Smooth muscle cell (in vitro differentiated cells): ENCODE measurements around the gene EMX1. TPM values are rescaled to one million over a fixed set of nuclear protein-coding genes. Genes with fewer than 3 reads are reported as not detected.

Experiments
- DNase-seq: peaks from one replicate; lab custom pipeline; 2025; ENCODE audit not compliant: unreplicated experiment; lab: John Stamatoyannopoulos, UW
- H2AFZ ChIP-seq: fragments of 200-600 bp; sonication (generic); 2 replicates; pipeline ENCODE4 v1.6.0; 2016; ENCODE audit warnings: antibody characterized with exemption, low read depth, mild to moderate bottlenecking
- H3F3A ChIP-seq: fragments of 200-600 bp; sonication (generic); 2 replicates; pipeline ENCODE4 v1.6.0; 2017; ENCODE audit warnings: antibody characterized with exemption, low read depth
- H3K27ac ChIP-seq: fragments of 200-600 bp; sonication (generic); 2 replicates; pipeline ENCODE4 v1.5.1; 2016; ENCODE audit warnings: low read depth, mild to moderate bottlenecking
- H3K27me3 ChIP-seq: fragments of 200-600 bp; sonication (generic); 2 replicates; pipeline ENCODE4 v1.6.1; 2016; ENCODE audit warnings: low read depth, mild to moderate bottlenecking
- H3K36me3 ChIP-seq: fragments of 200-600 bp; sonication (generic); 2 replicates; pipeline ENCODE4 v1.5.1; 2016; ENCODE audit warnings: low read depth
- H3K4me1 ChIP-seq: fragments of 200-600 bp; sonication (generic); 2 replicates; pipeline ENCODE4 v1.5.1; 2016; ENCODE audit warnings: low read depth
- H3K4me2 ChIP-seq: fragments of 200-600 bp; sonication (generic); 2 replicates; pipeline ENCODE4 v1.6.0; 2016; ENCODE audit warnings: mild to moderate bottlenecking
- H3K4me3 ChIP-seq: fragments of 200-600 bp; sonication (generic); 2 replicates; pipeline ENCODE4 v1.5.1; 2016; ENCODE audit warnings: mild to moderate bottlenecking
- H3K79me2 ChIP-seq: fragments of 200-600 bp; sonication (generic); 2 replicates; pipeline ENCODE4 v1.6.0; 2016; ENCODE audit warnings: low read depth, mild to moderate bottlenecking
- H3K9ac ChIP-seq: fragments of 200-600 bp; sonication (generic); 2 replicates; pipeline ENCODE4 v1.6.0; 2016; ENCODE audit warnings: low read depth
- H3K9me3 ChIP-seq: fragments of 200-600 bp; sonication (generic); replicated peaks from 2 replicates; pipeline ENCODE4 v1.5.1; 2016; ENCODE audit warnings: low read depth
- H4K20me1 ChIP-seq: fragments of 200-600 bp; sonication (generic); 2 replicates; pipeline ENCODE4 v1.6.0; 2016; ENCODE audit warnings: low read depth
- CTCF ChIP-seq: fragments of 200-600 bp; sonication (generic); IDR thresholded peaks from 2 replicates; pipeline ENCODE4 v1.5.1; 2017; ENCODE audit warnings: borderline replicate concordance, mild to moderate bottlenecking, antibody characterized with exemption; ENCODE audit not compliant: insufficient read depth, poor library complexity, severe bottlenecking
- WGBS: methylation state at CpG from one replicate; pipeline ENCODE4 v1.1.7; 2016; ENCODE audit warnings: low lambda C conversion rate; 5-methylcytosine and 5-hydroxymethylcytosine counted together
- polyA plus RNA-seq: library from polyadenylated mRNA; unstranded; fragments of >200 nt; fragmentation: Nextera tagmentation; extraction: Ambion mirVana; gene quantifications from 2 replicates; pipeline ENCODE4 v1.2.1, GENCODE V29; 2016
- total RNA-seq: library from RNA; depleted of rRNA; stranded (reverse); fragments of >200 nt; gene quantifications from 2 replicates; pipeline ENCODE4 v1.2.3, GENCODE V29; 2014

Gene EMX1
- total and polyA plus RNA-seq, 2 experiments from 2014 or later, result not detected

DNA sequence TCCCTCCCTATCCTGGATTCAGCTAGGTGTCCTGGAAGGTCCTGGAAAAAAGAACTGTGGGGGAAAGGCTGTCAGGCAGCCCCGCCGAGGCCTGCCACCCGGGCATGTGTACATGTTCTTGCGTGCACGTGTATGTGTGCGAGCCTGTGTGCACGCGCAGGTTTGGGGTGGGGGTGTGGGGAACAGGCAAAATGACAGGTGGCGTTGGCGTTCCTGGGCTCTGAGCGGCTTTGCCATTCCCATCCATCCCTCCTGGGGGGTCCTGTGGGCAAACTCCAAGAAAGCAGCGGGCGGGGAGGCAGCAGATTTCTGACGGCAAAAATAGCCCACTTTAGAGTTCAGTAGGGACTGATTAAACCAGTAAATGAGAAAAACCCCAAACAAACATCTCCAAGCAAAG lies 35.6 kb downstream of the EMX1 start:
- Histone ChIP-seq H3K4me1 (peaks cover 28% of the 10 kb centered on the region), H3K9me3 (no peaks in the 10 kb centered on the region), H3K9ac (no peak overlapping the region), H3K79me2 (no peaks in the 10 kb centered on the region), H3K27me3 (no peaks in the 10 kb centered on the region), H4K20me1 (no peaks in the 10 kb centered on the region), H3K27ac (no peak overlapping the region), H3F3A (no peaks in the 10 kb centered on the region), H3K4me3 (no peak overlapping the region), H3K4me2 (no peak overlapping the region), H2AFZ (no peak overlapping the region), H3K36me3 (no peaks in the 10 kb centered on the region)
- TF ChIP-seq CTCF, result no peak
- whole genome bisulfite sequencing, result 97% methylated on average over 14 of the region's 14 CpGs
- no peak for DNase-seq

DNA sequence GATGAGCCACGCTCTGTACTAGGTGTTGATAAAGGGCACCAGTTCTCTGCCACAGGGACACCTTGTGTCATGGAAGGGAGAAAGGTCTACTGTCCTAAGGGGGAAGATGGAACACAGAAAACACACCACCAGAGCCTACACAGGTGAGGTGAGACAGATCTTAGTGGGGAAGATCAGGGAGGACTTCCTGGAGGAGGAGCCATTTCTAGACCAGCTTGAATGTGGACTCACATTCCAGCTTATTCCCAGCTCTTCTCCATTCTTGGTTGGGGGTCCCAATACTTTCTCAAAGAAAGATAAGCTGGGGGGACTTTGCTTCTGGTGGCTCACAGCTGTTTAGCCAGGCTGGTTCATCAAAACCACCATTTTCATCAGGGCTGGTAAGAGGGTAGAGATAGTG lies 36.2 kb downstream of the EMX1 start:
- Histone ChIP-seq H3K36me3 (no peaks in the 10 kb centered on the region), H3K9me3 (no peaks in the 10 kb centered on the region), H3K4me3 (no peak overlapping the region), H3F3A (no peaks in the 10 kb centered on the region), H3K9ac (no peak overlapping the region), H3K4me1 (peaks cover 28% of the 10 kb centered on the region), H3K27me3 (no peaks in the 10 kb centered on the region), H3K27ac (no peak overlapping the region), H3K4me2 (no peak overlapping the region), H2AFZ (no peak overlapping the region), H3K79me2 (no peaks in the 10 kb centered on the region), H4K20me1 (no peaks in the 10 kb centered on the region)
- no peak for TF ChIP-seq CTCF
- 100% methylated on average over 1 of the region's 1 CpG for WGBS
- no peak for DNase-seq

DNA sequence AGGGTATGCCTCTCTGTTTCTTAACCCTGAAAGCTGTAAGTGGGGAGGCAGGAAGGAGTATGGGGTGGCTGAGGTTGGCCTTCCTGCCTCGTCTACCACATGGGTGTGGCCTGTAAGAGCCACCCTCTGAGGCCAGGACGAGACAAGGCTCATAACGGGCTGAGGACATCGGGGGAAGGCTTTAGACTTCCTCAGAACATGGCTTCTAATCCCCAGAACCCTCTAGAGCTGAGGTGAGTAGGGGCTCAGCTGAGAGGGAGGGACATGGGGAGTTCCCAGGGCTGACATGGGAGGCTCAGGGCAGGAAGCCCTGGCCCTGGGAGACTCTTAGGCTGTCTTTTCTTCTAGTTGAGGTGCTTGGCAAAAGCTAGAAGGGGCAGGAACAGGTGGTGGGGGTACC lies 36.7 kb downstream of the EMX1 start:
- Histone ChIP-seq H3K4me3 (no peak overlapping the region), H3K27ac (no peak overlapping the region), H3K79me2 (no peaks in the 10 kb centered on the region), H3K9me3 (no peaks in the 10 kb centered on the region), H3K4me2 (no peak overlapping the region), H3K27me3 (no peaks in the 10 kb centered on the region), H3K4me1 (peaks cover 28% of the 10 kb centered on the region), H3K9ac (no peak overlapping the region), H4K20me1 (no peaks in the 10 kb centered on the region), H3F3A (no peaks in the 10 kb centered on the region), H2AFZ (no peak overlapping the region), H3K36me3 (no peaks in the 10 kb centered on the region)
- TF ChIP-seq CTCF, result no peak
- 94% methylated on average over 4 of the region's 4 CpGs for WGBS
- no peak for DNase-seq

DNA sequence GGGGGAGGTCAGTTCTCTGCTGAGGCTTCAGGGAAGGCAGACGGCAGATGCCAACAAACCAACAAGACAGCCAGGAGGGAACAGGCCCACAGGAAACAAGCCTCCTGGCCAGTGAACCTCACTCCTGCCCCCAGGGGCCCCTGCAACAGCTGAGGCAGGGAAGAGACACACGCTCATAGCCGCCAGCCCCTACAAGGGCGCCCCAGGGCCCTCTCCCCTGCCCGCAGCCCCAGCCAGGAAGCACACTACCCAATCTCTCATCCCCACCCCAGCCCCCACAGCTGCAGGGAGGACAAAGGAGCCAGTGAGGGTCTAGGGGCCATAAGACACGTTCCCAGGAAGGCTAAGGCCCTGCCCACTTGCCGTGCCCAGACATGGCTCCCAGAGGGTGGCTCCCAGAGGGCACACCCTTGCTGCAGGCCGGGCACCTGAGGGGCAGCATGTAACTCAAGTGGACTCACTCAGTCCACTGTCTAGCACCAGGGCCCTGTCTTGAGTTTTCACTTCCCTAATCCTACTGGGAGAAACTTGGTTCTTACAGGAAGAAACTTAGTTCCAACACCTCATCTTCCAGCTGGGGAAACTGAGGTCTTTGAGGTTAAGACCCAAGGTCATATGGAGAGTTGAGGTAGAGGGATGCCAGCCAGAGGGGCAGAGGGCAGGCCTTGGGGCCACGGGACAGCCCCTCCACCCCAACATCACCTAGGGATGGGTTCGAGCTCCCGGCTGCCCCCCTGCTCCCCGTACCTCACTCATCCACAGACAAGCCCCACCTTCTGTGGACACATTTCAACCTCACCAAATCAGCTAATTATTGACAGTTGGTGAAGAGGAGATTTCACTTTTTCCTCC lies 37.3 kb downstream of the EMX1 start:
- no peaks in the 10 kb centered on the region for H4K20me1 ChIP-seq
- no peak for TF ChIP-seq CTCF
- peaks cover 28% of the 10 kb centered on the region for H3K4me1 ChIP-seq
- no peaks in the 10 kb centered on the region for H3K36me3 ChIP-seq
- no peak for DNase-seq
- no peak overlapping the region for H3K9ac ChIP-seq
- no peaks in the 10 kb centered on the region for H3K79me2 ChIP-seq
- H3K4me3 ChIP-seq, result no peak overlapping the region
- no peaks in the 10 kb centered on the region for H3F3A ChIP-seq
- H3K4me2 ChIP-seq, result no peak overlapping the region
- no peak overlapping the region for H3K27ac ChIP-seq
- no peaks in the 10 kb centered on the region for H3K27me3 ChIP-seq
- H3K9me3 ChIP-seq, result no peaks in the 10 kb centered on the region
- 89% methylated on average over 7 of the region's 12 CpGs for WGBS
- H2AFZ ChIP-seq, result no peak overlapping the region
